HUES64 (cell line): Measurements from ENCODE around the gene SLC31A2. TPM values are rescaled to one million over a fixed set of nuclear protein-coding genes. Genes with fewer than 3 reads are reported as not detected.
"Not testable (repeated sequence)": the region's sequence is repeated elsewhere in the genome, so short reads cannot be mapped to it uniquely, and the experiment has no call there.

Experiments used
- H3K27ac ChIP-seq: 2 replicates; pipeline ENCODE4 v1.7.0; 2013; ENCODE audit warnings: low read depth, low read length, inconsistent platforms
- H3K27me3 ChIP-seq: 2 replicates; pipeline ENCODE4 v1.6.1; 2013; ENCODE audit warnings: mild to moderate bottlenecking, low read length; ENCODE audit not compliant: insufficient read depth
- H3K36me3 ChIP-seq: 2 replicates; pipeline ENCODE4 v1.6.1; 2013; ENCODE audit warnings: mild to moderate bottlenecking, low read length; ENCODE audit not compliant: insufficient read depth
- H3K4me1 ChIP-seq: 2 replicates; pipeline ENCODE4 v1.6.1; 2013; ENCODE audit warnings: mild to moderate bottlenecking, low read length, moderate library complexity; ENCODE audit not compliant: insufficient read depth
- H3K4me3 ChIP-seq: 2 replicates; pipeline ENCODE4 v1.5.1; 2013; ENCODE audit warnings: mild to moderate bottlenecking, low read length, moderate library complexity
- H3K9ac ChIP-seq: 2 replicates; pipeline ENCODE4 v1.6.1; 2013; ENCODE audit warnings: mild to moderate bottlenecking, low read depth, low read length
- H3K9me3 ChIP-seq: 2 replicates; pipeline ENCODE4 v1.6.1; 2013; ENCODE audit warnings: low read depth, low read length; ENCODE audit not compliant: insufficient read depth
- WGBS: fragments of 150-250, 120-280 bp; methylation state at CpG from one replicate; pipeline ENCODE4 v1.1.7; 2013; ENCODE audit warnings: missing lambda C conversion rate; 5-methylcytosine and 5-hydroxymethylcytosine counted together
- polyA plus RNA-seq, 2 experiments: library from polyadenylated mRNA; stranded (reverse); fragments of 50-300 nt; gene quantifications; one replicate each; pipeline ENCODE4 v1.2.3, GENCODE V29; 2013

Gene SLC31A2, protein sequence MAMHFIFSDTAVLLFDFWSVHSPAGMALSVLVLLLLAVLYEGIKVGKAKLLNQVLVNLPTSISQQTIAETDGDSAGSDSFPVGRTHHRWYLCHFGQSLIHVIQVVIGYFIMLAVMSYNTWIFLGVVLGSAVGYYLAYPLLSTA
- polyA plus RNA-seq (2013, experiment 1 of 2) = 1.5 TPM
- 1.6 TPM for polyA plus RNA-seq (2013, experiment 2 of 2)

DNA sequence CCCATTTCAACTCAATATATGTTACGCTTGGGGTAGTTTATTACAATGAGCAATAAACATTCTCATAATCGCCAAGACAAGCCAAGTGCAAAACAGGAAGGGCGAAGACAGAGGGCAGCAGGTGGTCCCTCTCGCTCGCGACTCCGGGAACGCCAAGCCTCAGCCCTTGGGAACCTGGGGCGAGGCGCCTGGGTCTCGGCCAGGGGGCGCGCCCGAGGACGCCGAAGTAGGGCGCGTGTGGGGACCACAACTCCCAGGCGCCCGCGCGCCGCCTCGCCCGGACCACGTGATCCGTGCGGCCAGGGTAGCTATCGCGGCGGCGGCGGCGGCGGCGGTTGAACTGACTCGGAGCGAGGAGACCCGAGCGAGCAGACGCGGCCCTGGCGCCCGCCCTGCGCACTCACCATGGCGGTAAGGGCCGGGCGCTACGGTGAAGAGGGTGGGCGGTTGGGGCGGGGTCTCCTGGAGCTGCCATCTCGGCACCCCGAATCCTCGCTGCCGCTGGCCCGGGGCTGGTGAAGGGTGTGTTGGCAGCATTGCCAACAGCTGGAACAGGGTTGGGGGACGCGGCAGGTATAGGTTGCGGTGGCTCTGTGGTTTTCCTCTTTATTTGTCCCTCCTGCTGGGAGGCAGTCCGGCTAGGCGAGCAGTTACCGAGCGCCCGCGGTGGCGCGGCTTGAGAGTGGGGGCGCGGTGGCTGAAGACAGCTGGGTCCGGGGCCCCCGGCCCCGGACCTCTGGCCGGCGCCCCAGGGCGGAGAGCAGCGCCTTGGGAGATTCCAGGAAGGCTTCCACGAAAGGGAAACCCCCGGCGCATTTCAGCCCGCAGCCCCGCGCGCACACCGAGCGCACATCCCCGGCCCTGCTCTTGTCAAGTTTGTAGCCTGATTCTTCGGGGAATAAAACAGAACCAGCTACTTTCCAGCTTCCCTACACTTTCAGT, at the start of gene SLC31A2:
Gene SLC31A2, plus strand, starts transcription at position 338 of the 942 bp plus-strand sequence. Its CDS starts 68 bp downstream, at position 406.
- H3K27me3 ChIP-seq = peaks cover 17% of the 10 kb centered on the region
- H3K4me3 ChIP-seq = peak within 1 kb of the TSS; percentile 87
- H3K9ac ChIP-seq = peak within 1 kb of the TSS; percentile 27; the same call in 1 of the 2 replicates
- H3K27ac ChIP-seq = no peak within 1 kb of the TSS
- H3K36me3 ChIP-seq = no peaks in the 10 kb centered on the region
- H3K9me3 ChIP-seq = no peaks in the 10 kb centered on the region
- WGBS = 1% methylated on average over 86 of the region's 87 CpGs
- 0 out of 2 replicates have a peak, but pooled peaks cover 4% of the 10 kb centered on the region for H3K4me1 ChIP-seq

DNA sequence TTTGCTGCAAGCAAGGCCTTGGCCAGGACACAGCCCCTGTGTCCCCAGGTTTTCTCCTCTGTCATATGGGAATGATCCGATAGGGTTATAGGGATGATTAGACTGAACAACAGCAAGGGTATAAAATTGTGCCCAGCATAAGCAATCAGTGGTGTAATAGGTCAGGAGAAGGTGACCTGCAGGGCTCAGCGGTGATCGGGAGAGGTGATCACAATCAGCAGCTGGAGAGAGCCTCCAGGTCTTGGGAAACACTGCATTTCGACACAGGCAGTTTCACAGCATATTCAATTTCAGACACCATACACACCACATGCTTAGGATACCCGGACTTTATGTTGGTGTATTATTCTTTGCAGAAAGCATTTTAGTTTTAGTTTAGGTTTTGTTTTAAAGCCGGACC, 45.5 kb upstream of the SLC31A2 start:
- WGBS = no CpG with 5 or more reads among the region's 6 CpGs
- H3K27me3 ChIP-seq, H3K27ac ChIP-seq, H3K9ac ChIP-seq, H3K9me3 ChIP-seq, H3K36me3 ChIP-seq, H3K4me1 ChIP-seq, H3K4me3 ChIP-seq: not testable (repeated sequence)

DNA sequence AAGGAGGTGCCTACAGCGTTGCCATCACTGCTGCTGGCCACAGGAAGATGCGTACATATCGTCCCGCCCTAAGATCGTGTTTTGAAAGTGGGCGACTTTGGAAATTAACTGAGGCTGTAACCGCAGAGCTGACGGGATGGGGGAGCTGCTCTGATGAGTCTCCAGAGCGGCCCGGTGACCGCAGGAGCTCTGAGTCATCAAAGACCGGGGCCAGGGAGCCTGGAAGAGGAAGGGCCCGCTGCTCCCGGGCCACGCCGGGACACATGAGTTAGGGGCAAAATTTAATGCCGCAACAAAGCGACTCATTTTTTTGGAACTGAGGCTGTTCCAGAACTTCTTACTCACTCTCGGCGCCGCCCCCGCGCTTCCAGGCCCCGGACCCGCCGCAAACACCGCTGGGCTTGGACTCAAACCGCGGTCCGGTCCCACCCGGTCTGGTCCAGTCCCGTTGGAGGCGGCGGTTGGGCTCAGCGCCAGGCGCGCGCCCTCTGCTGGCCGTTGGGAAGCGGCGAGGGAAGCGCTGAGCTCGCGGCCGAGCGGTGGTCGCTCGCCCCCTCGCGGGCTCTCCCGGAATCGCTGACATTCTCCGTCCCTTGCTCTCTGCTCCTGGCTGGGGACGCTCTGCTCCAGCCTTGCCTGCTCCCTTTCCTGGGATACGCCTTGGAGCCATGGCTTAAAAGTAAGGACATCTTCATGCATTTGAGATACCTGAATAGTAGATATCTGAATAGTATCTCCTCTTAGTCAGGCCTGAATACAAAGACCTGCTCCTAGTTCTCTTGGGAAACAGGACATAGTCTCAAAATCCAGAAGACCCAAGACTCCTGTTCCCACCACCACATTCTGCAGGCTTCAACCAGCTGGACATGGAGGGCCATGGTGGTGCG, 39.5 kb upstream of the SLC31A2 start:
- H3K27me3 ChIP-seq, H3K9ac ChIP-seq, H3K36me3 ChIP-seq, H3K4me3 ChIP-seq, H3K27ac ChIP-seq, H3K4me1 ChIP-seq, H3K9me3 ChIP-seq: not testable (repeated sequence)
- 19% methylated on average over 10 of the region's 56 CpGs for WGBS

DNA sequence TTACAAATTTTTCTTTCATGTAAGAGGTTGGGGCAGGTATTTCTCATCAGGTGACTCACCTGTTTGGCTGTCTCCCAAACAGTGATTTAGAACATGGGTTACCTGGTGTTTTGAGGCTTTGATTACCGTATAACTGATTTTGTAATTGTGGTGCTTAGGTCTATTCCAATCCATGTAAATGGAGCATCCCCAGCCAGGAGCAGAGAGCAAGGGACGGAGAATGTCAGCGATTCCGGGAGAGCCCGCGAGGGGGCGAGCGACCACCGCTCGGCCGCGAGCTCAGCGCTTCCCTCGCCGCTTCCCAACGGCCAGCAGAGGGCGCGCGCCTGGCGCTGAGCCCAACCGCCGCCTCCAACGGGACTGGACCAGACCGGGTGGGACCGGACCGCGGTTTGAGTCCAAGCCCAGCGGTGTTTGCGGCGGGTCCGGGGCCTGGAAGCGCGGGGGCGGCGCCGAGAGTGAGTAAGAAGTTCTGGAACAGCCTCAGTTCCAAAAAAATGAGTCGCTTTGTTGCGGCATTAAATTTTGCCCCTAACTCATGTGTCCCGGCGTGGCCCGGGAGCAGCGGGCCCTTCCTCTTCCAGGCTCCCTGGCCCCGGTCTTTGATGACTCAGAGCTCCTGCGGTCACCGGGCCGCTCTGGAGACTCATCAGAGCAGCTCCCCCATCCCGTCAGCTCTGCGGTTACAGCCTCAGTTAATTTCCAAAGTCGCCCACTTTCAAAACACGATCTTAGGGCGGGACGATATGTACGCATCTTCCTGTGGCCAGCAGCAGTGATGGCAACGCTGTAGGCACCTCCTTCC, 37.9 kb upstream of the SLC31A2 start:
- not testable (repeated sequence) for H3K4me1 ChIP-seq, H3K27ac ChIP-seq, H3K36me3 ChIP-seq, H3K4me3 ChIP-seq, H3K9ac ChIP-seq, H3K9me3 ChIP-seq, H3K27me3 ChIP-seq
- 17% methylated on average over 1 of the region's 54 CpGs for WGBS

DNA sequence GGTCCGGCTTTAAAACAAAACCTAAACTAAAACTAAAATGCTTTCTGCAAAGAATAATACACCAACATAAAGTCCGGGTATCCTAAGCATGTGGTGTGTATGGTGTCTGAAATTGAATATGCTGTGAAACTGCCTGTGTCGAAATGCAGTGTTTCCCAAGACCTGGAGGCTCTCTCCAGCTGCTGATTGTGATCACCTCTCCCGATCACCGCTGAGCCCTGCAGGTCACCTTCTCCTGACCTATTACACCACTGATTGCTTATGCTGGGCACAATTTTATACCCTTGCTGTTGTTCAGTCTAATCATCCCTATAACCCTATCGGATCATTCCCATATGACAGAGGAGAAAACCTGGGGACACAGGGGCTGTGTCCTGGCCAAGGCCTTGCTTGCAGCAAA, 32.0 kb upstream of the SLC31A2 start:
- H3K9ac ChIP-seq, H3K36me3 ChIP-seq, H3K27ac ChIP-seq, H3K4me3 ChIP-seq, H3K9me3 ChIP-seq, H3K27me3 ChIP-seq, H3K4me1 ChIP-seq: not testable (repeated sequence)
- no CpG with 5 or more reads among the region's 6 CpGs for WGBS

DNA sequence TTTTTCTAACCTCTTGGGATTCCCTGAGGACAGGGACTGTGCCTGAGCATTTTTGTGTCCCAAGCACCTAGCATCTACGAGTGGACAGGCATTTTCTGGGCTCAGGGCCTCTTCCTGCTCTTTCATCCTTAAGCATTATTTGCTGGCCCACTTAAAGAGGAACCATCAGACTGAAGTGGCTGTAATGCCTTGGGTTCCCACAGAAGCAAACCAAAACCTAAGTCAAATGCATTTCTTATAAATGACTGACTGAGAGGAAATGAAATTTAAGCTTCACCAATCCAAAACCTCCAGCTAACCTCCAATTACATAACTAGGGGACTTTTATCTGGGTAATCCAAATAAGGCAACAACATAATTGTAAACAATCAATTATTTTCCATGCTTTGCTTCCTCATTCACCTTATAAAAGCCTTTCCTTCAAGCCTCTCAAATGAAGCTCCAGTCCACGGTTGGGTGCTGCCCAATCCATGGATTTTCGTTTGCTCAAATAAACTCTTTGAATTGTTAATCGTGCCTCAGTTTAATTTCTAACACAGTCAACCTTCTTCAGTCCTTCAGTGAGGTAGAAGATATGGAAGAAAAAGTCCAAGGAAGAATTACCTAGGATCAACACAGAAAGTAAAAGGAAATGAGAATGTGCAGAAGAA, 25.3 kb upstream of the SLC31A2 start:
- 81% methylated on average over 3 of the region's 4 CpGs for WGBS
- H3K4me3 ChIP-seq = no peak overlapping the region
- no peaks in the 10 kb centered on the region for H3K27me3 ChIP-seq
- H3K27ac ChIP-seq = no peak overlapping the region
- H3K36me3 ChIP-seq = no peaks in the 10 kb centered on the region
- no peak overlapping the region for H3K9ac ChIP-seq
- H3K4me1 ChIP-seq = no peaks in the 10 kb centered on the region
- no peaks in the 10 kb centered on the region for H3K9me3 ChIP-seq

DNA sequence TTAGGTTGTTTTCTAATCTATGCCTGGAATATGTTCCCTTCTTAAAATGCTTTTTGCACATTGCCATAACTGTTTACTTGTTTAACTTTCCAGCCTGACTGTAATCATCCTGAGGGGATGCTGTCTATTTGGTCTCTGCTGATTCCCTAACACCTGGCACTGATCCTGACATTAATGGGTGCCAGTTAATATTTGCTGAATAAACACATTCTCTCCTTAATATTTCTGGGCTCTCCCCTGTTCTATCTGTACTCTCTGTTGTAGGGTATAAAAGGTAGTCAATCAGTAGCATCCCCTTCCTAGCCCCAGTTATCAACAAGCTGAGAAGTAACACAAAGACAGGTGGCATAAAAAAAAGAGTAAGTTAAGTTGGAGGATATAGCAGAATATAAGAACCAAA, 21.3 kb upstream of the SLC31A2 start:
- no peak overlapping the region for H3K9ac ChIP-seq
- H3K9me3 ChIP-seq = no peaks in the 10 kb centered on the region
- H3K36me3 ChIP-seq = no peaks in the 10 kb centered on the region
- no peak overlapping the region for H3K27ac ChIP-seq
- H3K4me3 ChIP-seq = no peak overlapping the region
- H3K27me3 ChIP-seq = no peaks in the 10 kb centered on the region
- no peaks in the 10 kb centered on the region for H3K4me1 ChIP-seq

DNA sequence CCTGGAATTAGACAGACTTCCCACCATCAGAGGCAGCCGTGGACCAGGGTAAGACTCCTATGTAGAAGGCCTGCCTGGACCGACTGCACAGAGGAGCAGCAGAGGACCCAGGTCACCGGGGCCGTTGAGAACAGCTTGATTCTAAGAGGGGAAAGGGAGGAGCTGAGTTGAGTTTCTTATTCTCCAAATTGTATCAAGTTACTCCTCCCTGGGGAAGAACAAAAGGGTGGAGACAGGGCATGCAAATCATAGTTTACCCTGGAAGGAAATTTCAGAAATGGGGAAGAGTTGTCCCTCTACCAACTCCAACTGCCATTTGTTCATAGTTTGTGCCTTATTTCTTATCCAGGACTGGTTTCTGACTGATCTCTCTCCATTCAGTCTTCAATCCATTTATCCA, 20.9 kb upstream of the SLC31A2 start:
- WGBS = 72% methylated on average over 4 of the region's 4 CpGs
- no peaks in the 10 kb centered on the region for H3K4me1 ChIP-seq
- H3K9me3 ChIP-seq = no peaks in the 10 kb centered on the region
- no peak overlapping the region for H3K4me3 ChIP-seq
- no peak overlapping the region for H3K27ac ChIP-seq
- H3K9ac ChIP-seq = no peak overlapping the region
- no peaks in the 10 kb centered on the region for H3K27me3 ChIP-seq
- no peaks in the 10 kb centered on the region for H3K36me3 ChIP-seq

DNA sequence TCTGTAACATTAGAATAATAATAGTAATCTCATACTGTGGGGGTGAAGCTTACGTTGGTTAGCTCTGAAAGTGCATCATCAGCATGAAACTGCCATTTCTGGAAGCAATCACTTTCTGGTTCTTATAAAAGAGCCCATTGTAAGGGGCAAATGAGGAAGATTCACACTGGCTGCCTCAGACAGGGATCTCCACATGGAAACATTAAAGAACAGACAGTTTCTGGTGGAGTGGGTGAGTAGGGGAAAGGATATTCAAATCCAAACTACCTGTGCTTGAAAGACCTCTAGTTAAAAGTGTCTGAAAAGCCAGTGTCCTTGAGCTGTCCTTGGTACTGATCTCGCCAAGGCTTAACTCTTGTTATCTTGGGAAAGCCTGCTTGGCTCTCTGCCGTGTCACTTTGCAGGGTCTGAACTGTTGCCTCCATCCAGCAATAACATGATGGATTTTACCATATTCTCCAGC, 19.1 kb upstream of the SLC31A2 start:
- no peaks in the 10 kb centered on the region for H3K4me1 ChIP-seq
- H3K27ac ChIP-seq = no peak overlapping the region
- no peaks in the 10 kb centered on the region for H3K9me3 ChIP-seq
- H3K4me3 ChIP-seq = no peak overlapping the region
- no peaks in the 10 kb centered on the region for H3K36me3 ChIP-seq
- no peaks in the 10 kb centered on the region for H3K27me3 ChIP-seq
- no peak overlapping the region for H3K9ac ChIP-seq
- 40% methylated on average over 3 of the region's 3 CpGs for WGBS
